CD14-positive monocyte (primary cell): Measurements from ENCODE around the gene SMARCC1. TPM values are rescaled to one million over a fixed set of nuclear protein-coding genes. Genes with fewer than 3 reads are reported as not detected.

Source experiments
- DNase-seq, 3 donors: peaks; one replicate each; pipeline ENCODE4 v3.0.0-alpha.2; 2011 to 2022
- H2AFZ ChIP-seq: 2 replicates; pipeline ENCODE4 v1.6.0; 2012; ENCODE audit warnings: mild to moderate bottlenecking, low read depth, low read length, inconsistent platforms; ENCODE audit not compliant: insufficient read depth, poor library complexity, severe bottlenecking
- H3K27ac ChIP-seq, 2 donors: 1 replicate in 1 of 2; 2 replicates in 1 of 2; pipeline ENCODE4 v1.5.1; 2012 to 2013; ENCODE audit warnings: low read length in 2 of 2, control low read depth in 1 of 2, inconsistent platforms in 1 of 2, low read depth in 1 of 2, mild to moderate bottlenecking in 1 of 2
- H3K27me3 ChIP-seq, 2 donors: one replicate each; pipeline versions ENCODE4 v1.6.0 to v1.6.1; 2011 to 2013; ENCODE audit warnings: low read length in 2 of 2; ENCODE audit not compliant: control insufficient read depth in 2 of 2, insufficient read depth in 2 of 2
- H3K36me3 ChIP-seq, 2 donors: replicated peaks in 1 of 2; 1 replicate in 1 of 2; 2 replicates in 1 of 2; pipeline versions ENCODE4 v1.5.1 to v1.6.1; 2012 to 2013; ENCODE audit warnings: low read length in 2 of 2, control low read depth in 1 of 2, inconsistent platforms in 1 of 2, mild to moderate bottlenecking in 1 of 2; ENCODE audit not compliant: insufficient read depth in 2 of 2, control insufficient read depth in 1 of 2
- H3K4me1 ChIP-seq, 2 donors: 1 replicate in 1 of 2; 2 replicates in 1 of 2; pipeline versions ENCODE4 v1.5.1 to v1.6.1; 2012 to 2013; ENCODE audit warnings: low read length in 2 of 2, control low read depth in 1 of 2, inconsistent platforms in 1 of 2, mild to moderate bottlenecking in 1 of 2, moderate library complexity in 1 of 2; ENCODE audit not compliant: insufficient read depth in 2 of 2, control insufficient read depth in 1 of 2
- H3K4me2 ChIP-seq: replicated peaks from 2 replicates; pipeline ENCODE3; 2012; ENCODE audit warnings: low read length, moderate library complexity, mild to moderate bottlenecking; ENCODE audit not compliant: poor library complexity, severe bottlenecking; ENCODE audit errors: extremely low read depth
- H3K4me3 ChIP-seq, 3 experiments: fragments of 200-600 bp in 1 of 3; sonication (generic) in 1 of 3; replicated peaks in 1 of 3; 1 replicate in 2 of 3; 2 replicates in 1 of 3; pipeline ENCODE4 v1.5.1; 2011 to 2013; ENCODE audit warnings: low read length in 3 of 3, mild to moderate bottlenecking in 3 of 3, control low read depth in 2 of 3, low read depth in 2 of 3, inconsistent platforms in 1 of 3, moderate library complexity in 1 of 3
- H3K79me2 ChIP-seq: 2 replicates; pipeline ENCODE4 v1.6.0; 2012; ENCODE audit warnings: mild to moderate bottlenecking, control low read depth, inconsistent platforms, low read length, moderate library complexity; ENCODE audit not compliant: insufficient read depth
- H3K9ac ChIP-seq: 2 replicates; pipeline ENCODE4 v1.6.0; 2017; ENCODE audit warnings: low read length, mild to moderate bottlenecking; ENCODE audit not compliant: insufficient read depth, poor library complexity, severe bottlenecking
- H3K9me3 ChIP-seq, 2 donors: replicated peaks in 1 of 2; 1 replicate in 1 of 2; 2 replicates in 1 of 2; pipeline versions ENCODE4 v1.5.1 to v1.6.1; 2012 to 2013; ENCODE audit warnings: low read length in 2 of 2, control low read depth in 1 of 2; ENCODE audit not compliant: control insufficient read depth in 1 of 2, insufficient read depth in 1 of 2
- H4K20me1 ChIP-seq: 2 replicates; pipeline ENCODE4 v1.6.0; 2012; ENCODE audit warnings: mild to moderate bottlenecking, low read length, control low read depth, moderate library complexity; ENCODE audit not compliant: insufficient read depth
- H3K27ac Mint-ChIP-seq, 7 donors: one replicate each; pipeline ENCODE4 v1.8.0; 2020; ENCODE audit warnings: mild to moderate bottlenecking in 7 of 7, mixed read lengths in 7 of 7, moderate library complexity in 6 of 7, inconsistent platforms in 2 of 7
- H3K27me3 Mint-ChIP-seq, 3 donors: one replicate each; pipeline ENCODE4 v1.8.0; 2021 to 2022; ENCODE audit warnings: low read depth in 3 of 3, mild to moderate bottlenecking in 3 of 3, mixed read lengths in 3 of 3, moderate library complexity in 3 of 3, inconsistent platforms in 1 of 3
- H3K36me3 Mint-ChIP-seq, 2 donors: one replicate each; pipeline ENCODE4 v1.8.0; 2020; ENCODE audit warnings: mixed read lengths in 2 of 2, inconsistent platforms in 1 of 2, mild to moderate bottlenecking in 1 of 2
- H3K4me1 Mint-ChIP-seq: one replicate; pipeline ENCODE4 v1.8.0; 2020; ENCODE audit warnings: mild to moderate bottlenecking, mixed read lengths
- H3K4me3 Mint-ChIP-seq, 2 donors: one replicate each; pipeline ENCODE4 v1.8.0; 2020; ENCODE audit warnings: mild to moderate bottlenecking in 2 of 2, mixed read lengths in 2 of 2, moderate library complexity in 1 of 2
- H3K9me3 Mint-ChIP-seq, 7 donors: one replicate each; pipeline ENCODE4 v1.8.0; 2020 to 2022; ENCODE audit warnings: mixed read lengths in 7 of 7, mild to moderate bottlenecking in 6 of 7, moderate library complexity in 6 of 7, inconsistent platforms in 2 of 7
- WGBS: methylation state at CpG from one replicate; pipeline ENCODE4 v1.1.5; 2013; ENCODE audit warnings: missing lambda C conversion rate; ENCODE audit not compliant: insufficient coverage; 5-methylcytosine and 5-hydroxymethylcytosine counted together
- intact Hi-C, 2 donors: fragments of 100-400 bp; cut with micrococcal nuclease; formaldehyde crosslinking; loops; one replicate each; pipeline versions ENCODE4 v1.15.0 to v1.15.1; 2023
- polyA plus RNA-seq, 3 donors: library from polyadenylated mRNA; depleted of rRNA in 1 of 3; unstranded in 2 of 3; stranded (reverse) in 1 of 3; fragments of 300-500 nt in 2 of 3; fragments of >200 nt in 1 of 3; fragmentation: Illumina TruSeq in 2 of 3; gene quantifications; 1 replicate in 2 of 3; 2 replicates in 1 of 3; pipeline ENCODE4 v1.2.3, GENCODE V29; 2012 to 2021
- TF ChIP-seq, protein P1 (sequence below): fragments of 200-600 bp; IDR thresholded peaks from one replicate; pipeline ENCODE4 v1.8.0; 2022; ENCODE audit warnings: antibody characterized with exemption, mild to moderate bottlenecking

SMARCC1 gene
- polyA plus RNA-seq, 3 donors: 8.8 to 33.5 (median 20.5) TPM

DNA sequence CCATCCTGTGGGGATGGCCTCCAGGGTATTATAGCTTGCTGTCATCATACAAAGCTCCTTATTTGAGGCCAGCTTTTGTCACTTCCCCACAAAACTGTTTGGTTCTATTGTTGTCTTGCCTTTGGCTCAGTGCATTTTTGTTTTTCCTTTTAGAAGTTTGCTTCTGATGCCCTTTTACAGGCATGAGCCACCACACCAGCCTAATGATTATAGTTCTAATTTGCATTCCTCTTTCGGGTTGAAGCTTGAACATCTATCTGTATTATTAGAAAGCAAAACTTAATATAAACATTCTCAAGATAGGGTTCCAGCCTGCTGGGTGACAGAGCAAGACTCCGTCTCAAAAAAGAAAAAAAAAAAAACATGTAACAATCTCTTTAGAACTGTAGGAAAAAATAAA is 39.8 kb downstream of the SMARCC1 start:
- H3K4me1 Mint-ChIP-seq: peaks cover 20% of the 10 kb centered on the region
- Histone ChIP-seq H3K9ac (no peak overlapping the region), H3K79me2 (peaks cover 69% of the 10 kb centered on the region), H3K27ac (no peak overlapping the region), H3K4me2 (no peak overlapping the region), H3K9me3 (no peaks in the 10 kb centered on the region), H4K20me1 (peaks cover 48% of the 10 kb centered on the region), H3K36me3 (peaks cover 20 to 82% of the 10 kb centered on the region in 2 donors), H3K27me3 (no peaks in the 10 kb centered on the region), H3K4me3 (no peak overlapping the region), H3K4me1 (peaks cover 0 to 4% of the 10 kb centered on the region in 2 donors), H2AFZ (no peak overlapping the region)
- no peaks in the 10 kb centered on the region for H3K27me3 Mint-ChIP-seq
- H3K4me3 Mint-ChIP-seq: no peak overlapping the region
- no peak for DNase-seq
- TF ChIP-seq, protein P1, sequence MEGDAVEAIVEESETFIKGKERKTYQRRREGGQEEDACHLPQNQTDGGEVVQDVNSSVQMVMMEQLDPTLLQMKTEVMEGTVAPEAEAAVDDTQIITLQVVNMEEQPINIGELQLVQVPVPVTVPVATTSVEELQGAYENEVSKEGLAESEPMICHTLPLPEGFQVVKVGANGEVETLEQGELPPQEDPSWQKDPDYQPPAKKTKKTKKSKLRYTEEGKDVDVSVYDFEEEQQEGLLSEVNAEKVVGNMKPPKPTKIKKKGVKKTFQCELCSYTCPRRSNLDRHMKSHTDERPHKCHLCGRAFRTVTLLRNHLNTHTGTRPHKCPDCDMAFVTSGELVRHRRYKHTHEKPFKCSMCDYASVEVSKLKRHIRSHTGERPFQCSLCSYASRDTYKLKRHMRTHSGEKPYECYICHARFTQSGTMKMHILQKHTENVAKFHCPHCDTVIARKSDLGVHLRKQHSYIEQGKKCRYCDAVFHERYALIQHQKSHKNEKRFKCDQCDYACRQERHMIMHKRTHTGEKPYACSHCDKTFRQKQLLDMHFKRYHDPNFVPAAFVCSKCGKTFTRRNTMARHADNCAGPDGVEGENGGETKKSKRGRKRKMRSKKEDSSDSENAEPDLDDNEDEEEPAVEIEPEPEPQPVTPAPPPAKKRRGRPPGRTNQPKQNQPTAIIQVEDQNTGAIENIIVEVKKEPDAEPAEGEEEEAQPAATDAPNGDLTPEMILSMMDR: no peak
- peaks cover 28 to 65% of the 10 kb centered on the region in 2 donors for H3K36me3 Mint-ChIP-seq
- WGBS: no CpG with 5 or more reads among the region's 2 CpGs
- peak overlapping the region in 1 of 7 donors; percentile 49 for H3K27ac Mint-ChIP-seq
- intact Hi-C loops: no loop called here
- H3K9me3 Mint-ChIP-seq: no peaks in the 10 kb centered on the region

DNA sequence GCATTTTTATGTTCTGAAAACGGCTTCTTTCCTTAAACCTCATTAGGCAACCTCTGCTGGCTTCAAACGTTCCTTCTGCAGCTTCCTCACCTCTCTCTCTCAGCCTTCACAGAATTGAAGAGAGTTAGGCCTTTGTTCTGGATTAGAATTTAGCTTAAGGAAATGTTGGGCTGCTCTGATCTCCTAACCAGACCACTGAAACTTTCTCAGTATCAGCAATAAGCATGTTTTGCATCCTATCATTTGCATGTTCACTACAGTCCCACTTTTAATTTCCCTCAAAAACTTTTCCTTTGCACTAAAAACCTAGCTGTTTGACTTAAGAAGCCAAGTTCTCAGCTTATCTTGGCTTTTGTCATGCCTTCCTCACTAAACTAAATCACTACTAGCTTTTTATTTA is 49.5 kb downstream of the SMARCC1 start:
- Histone ChIP-seq H3K4me3 (no peak overlapping the region), H3K9me3 (no peaks in the 10 kb centered on the region), H3K36me3 (peaks cover 72 to 99% of the 10 kb centered on the region in 2 donors), H3K4me2 (no peak overlapping the region), H3K4me1 (no peaks in the 10 kb centered on the region), H3K9ac (no peak overlapping the region), H3K79me2 (no peaks in the 10 kb centered on the region), H4K20me1 (no peaks in the 10 kb centered on the region), H3K27me3 (no peaks in the 10 kb centered on the region), H3K27ac (no peak overlapping the region), H2AFZ (no peak overlapping the region)
- TF ChIP-seq, protein P1: no peak
- H3K9me3 Mint-ChIP-seq: no peaks in the 10 kb centered on the region
- peaks cover 4% of the 10 kb centered on the region for H3K4me1 Mint-ChIP-seq
- H3K4me3 Mint-ChIP-seq: no peak overlapping the region
- H3K27ac Mint-ChIP-seq: peak overlapping the region in 1 of 7 donors; percentile 49
- peaks cover 60 to 87% of the 10 kb centered on the region in 2 donors for H3K36me3 Mint-ChIP-seq
- intact Hi-C loops: no loop called here
- DNase-seq: no peak
- H3K27me3 Mint-ChIP-seq: no peaks in the 10 kb centered on the region
- no CpG with 5 or more reads among the region's 2 CpGs for WGBS
